PC-9 (cell line): ENCODE measurements around the gene SCGB1A1.

Source experiments
- CTCF ChIP-seq: fragments of 200-600 bp; sonication (generic); conservative IDR thresholded peaks from 2 replicates; pipeline ENCODE4 v1.6.1; 2017; ENCODE audit warnings: mixed run types, antibody characterized with exemption, mild to moderate bottlenecking, moderate library complexity
- EZH2 ChIP-seq: fragments of 200-600 bp; sonication (generic); IDR thresholded peaks from 2 replicates; pipeline ENCODE4 v1.8.0; 2017; ENCODE audit warnings: antibody characterized with exemption, low read depth

GRCh38 chr11:62418136-62418535, 697 bp upstream of the SCGB1A1 start:
- TF ChIP-seq CTCF (no peak), EZH2 (no peak)
